ENCODE results near the gene WDR12. TPM values are rescaled to one million over a fixed set of nuclear protein-coding genes. Genes with fewer than 3 reads are reported as not detected.

WDR12 gene
- total and polyA plus RNA-seq, 9 of the 15 experiments (the other 6 are each of a cell fraction or from before 2014, with no cell fraction given), result 109 to 554 (median 174) TPM

DNA sequence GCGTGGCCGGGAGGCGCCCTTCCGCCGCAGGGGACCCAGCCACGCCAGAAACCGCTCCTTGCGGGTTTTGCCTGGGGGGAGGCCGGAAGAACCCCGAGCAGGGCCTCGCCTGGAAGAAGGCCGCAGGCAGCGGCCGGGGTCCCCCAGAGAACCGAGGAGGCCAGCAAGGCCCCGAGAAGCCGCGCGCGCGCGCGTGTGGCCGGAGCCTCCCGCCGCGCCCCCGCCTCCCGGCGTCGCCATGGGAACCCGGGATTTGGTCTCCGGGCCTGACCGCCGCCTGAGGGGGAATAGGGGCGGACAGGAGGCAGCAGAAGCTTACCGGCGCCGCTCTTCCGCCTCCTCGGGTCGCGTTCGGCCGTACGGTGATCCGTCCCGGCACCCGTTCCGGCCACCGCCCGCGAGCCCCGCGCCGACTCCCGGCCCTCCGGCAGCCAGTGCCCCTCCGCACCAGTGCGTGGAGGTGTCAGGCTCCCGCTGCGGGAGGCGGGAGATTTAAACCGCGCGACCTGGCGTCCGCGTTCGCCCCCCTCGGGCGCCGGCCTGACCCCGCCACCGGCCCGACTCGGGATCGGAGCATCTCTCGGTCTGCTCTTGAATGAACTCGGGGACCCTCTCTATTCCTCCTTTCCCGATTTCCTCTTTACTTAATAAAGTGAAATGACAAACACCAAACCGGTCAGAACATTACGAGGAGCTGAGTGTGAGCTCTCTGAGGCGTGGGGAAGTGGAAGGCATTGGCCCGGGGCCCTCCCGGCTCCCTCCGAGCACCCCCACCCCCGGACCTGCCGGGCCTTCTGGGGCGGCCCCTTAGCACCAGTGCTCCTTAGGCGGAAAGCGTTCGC is 40.0 kb downstream of the WDR12 start, which contains the start of gene ICA1L (continued):
- no peak for TF ChIP-seq ZNF133 (CRISPR knock-in tag; IDR thresholded peaks at IDR 0.05)
- TF ChIP-seq, protein P1, sequence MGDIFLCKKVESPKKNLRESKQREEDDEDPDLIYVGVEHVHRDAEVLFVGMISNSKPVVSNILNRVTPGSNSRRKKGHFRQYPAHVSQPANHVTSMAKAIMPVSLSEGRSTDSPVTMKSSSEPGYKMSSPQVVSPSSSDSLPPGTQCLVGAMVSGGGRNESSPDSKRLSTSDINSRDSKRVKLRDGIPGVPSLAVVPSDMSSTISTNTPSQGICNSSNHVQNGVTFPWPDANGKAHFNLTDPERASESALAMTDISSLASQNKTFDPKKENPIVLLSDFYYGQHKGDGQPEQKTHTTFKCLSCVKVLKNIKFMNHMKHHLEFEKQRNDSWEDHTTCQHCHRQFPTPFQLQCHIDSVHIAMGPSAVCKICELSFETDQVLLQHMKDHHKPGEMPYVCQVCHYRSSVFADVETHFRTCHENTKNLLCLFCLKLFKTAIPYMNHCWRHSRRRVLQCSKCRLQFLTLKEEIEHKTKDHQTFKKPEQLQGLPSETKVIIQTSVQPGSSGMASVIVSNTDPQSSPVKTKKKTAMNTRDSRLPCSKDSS (IDR thresholded peaks at IDR 0.05; ENCODE audit: low read depth, partially characterized antibody), result no peak
- no peak for TF ChIP-seq SREBF2 (CRISPR knock-in tag; IDR thresholded peaks at IDR 0.05)
- TF ChIP-seq, protein P2, sequence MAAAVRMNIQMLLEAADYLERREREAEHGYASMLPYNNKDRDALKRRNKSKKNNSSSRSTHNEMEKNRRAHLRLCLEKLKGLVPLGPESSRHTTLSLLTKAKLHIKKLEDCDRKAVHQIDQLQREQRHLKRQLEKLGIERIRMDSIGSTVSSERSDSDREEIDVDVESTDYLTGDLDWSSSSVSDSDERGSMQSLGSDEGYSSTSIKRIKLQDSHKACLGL (CRISPR knock-in tag; IDR thresholded peaks at IDR 0.05; ENCODE audit: borderline replicate concordance, poor library complexity, severe bottlenecking), result no peak
- no peak; a peak in 1 of 4 replicates for TF ChIP-seq TEAD1 (CRISPR knock-in tag; IDR thresholded peaks at IDR 0.05)
- TF ChIP-seq NFE2L1 (tag; IDR thresholded peaks at IDR 0.05; ENCODE audit: borderline replicate concordance, low read depth), result no peak
- no peak for TF ChIP-seq ZFPM2 (CRISPR knock-in tag; IDR thresholded peaks at IDR 0.05)
- TF ChIP-seq ZNF589 (CRISPR knock-in tag; IDR thresholded peaks at IDR 0.05; ENCODE audit: low read depth), result no peak
- no peak for TF ChIP-seq ZNF561 (CRISPR knock-in tag; conservative IDR thresholded peaks at IDR 0.05)
- TF ChIP-seq, protein P3, sequence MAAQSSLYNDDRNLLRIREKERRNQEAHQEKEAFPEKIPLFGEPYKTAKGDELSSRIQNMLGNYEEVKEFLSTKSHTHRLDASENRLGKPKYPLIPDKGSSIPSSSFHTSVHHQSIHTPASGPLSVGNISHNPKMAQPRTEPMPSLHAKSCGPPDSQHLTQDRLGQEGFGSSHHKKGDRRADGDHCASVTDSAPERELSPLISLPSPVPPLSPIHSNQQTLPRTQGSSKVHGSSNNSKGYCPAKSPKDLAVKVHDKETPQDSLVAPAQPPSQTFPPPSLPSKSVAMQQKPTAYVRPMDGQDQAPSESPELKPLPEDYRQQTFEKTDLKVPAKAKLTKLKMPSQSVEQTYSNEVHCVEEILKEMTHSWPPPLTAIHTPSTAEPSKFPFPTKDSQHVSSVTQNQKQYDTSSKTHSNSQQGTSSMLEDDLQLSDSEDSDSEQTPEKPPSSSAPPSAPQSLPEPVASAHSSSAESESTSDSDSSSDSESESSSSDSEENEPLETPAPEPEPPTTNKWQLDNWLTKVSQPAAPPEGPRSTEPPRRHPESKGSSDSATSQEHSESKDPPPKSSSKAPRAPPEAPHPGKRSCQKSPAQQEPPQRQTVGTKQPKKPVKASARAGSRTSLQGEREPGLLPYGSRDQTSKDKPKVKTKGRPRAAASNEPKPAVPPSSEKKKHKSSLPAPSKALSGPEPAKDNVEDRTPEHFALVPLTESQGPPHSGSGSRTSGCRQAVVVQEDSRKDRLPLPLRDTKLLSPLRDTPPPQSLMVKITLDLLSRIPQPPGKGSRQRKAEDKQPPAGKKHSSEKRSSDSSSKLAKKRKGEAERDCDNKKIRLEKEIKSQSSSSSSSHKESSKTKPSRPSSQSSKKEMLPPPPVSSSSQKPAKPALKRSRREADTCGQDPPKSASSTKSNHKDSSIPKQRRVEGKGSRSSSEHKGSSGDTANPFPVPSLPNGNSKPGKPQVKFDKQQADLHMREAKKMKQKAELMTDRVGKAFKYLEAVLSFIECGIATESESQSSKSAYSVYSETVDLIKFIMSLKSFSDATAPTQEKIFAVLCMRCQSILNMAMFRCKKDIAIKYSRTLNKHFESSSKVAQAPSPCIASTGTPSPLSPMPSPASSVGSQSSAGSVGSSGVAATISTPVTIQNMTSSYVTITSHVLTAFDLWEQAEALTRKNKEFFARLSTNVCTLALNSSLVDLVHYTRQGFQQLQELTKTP (IDR thresholded peaks at IDR 0.05; ENCODE audit: low read depth in 1 of 2, partially characterized antibody in 2 of 2), result no peak
- TF ChIP-seq NONO (IDR thresholded peaks at IDR 0.05; ENCODE audit: low read depth in 2 of 2, low read length in 1 of 2), result peak in 1 of 2 experiments; percentile 47; a peak in 1 of 4 replicates
- no peak for TF ChIP-seq ZNF274 (IDR thresholded peaks at IDR 0.05; ENCODE audit: borderline replicate concordance, low read depth, low read length)
- no peak for TF ChIP-seq NEUROD1 (IDR thresholded peaks at IDR 0.05; ENCODE audit: borderline replicate concordance, low read depth, low read length, partially characterized antibody)
- TF ChIP-seq, protein P4, sequence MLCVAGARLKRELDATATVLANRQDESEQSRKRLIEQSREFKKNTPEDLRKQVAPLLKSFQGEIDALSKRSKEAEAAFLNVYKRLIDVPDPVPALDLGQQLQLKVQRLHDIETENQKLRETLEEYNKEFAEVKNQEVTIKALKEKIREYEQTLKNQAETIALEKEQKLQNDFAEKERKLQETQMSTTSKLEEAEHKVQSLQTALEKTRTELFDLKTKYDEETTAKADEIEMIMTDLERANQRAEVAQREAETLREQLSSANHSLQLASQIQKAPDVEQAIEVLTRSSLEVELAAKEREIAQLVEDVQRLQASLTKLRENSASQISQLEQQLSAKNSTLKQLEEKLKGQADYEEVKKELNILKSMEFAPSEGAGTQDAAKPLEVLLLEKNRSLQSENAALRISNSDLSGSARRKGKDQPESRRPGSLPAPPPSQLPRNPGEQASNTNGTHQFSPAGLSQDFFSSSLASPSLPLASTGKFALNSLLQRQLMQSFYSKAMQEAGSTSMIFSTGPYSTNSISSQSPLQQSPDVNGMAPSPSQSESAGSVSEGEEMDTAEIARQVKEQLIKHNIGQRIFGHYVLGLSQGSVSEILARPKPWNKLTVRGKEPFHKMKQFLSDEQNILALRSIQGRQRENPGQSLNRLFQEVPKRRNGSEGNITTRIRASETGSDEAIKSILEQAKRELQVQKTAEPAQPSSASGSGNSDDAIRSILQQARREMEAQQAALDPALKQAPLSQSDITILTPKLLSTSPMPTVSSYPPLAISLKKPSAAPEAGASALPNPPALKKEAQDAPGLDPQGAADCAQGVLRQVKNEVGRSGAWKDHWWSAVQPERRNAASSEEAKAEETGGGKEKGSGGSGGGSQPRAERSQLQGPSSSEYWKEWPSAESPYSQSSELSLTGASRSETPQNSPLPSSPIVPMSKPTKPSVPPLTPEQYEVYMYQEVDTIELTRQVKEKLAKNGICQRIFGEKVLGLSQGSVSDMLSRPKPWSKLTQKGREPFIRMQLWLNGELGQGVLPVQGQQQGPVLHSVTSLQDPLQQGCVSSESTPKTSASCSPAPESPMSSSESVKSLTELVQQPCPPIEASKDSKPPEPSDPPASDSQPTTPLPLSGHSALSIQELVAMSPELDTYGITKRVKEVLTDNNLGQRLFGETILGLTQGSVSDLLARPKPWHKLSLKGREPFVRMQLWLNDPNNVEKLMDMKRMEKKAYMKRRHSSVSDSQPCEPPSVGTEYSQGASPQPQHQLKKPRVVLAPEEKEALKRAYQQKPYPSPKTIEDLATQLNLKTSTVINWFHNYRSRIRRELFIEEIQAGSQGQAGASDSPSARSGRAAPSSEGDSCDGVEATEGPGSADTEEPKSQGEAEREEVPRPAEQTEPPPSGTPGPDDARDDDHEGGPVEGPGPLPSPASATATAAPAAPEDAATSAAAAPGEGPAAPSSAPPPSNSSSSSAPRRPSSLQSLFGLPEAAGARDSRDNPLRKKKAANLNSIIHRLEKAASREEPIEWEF (CRISPR knock-in tag; IDR thresholded peaks at IDR 0.05), result no peak

Data from K562 (cell line).